Type B pancreatic cell (in vitro differentiated cells): ENCODE measurements around the gene ARPC2. TPM values are rescaled to one million over a fixed set of nuclear protein-coding genes. Genes with fewer than 3 reads are reported as not detected.

Source experiments
- DNase-seq: peaks from one replicate; pipeline ENCODE4 v3.0.0; 2021; ENCODE audit warnings: mixed read lengths; ENCODE audit not compliant: unreplicated experiment; ENCODE audit errors: extremely low spot score
- H3K27ac Mint-ChIP-seq: 2 replicates; pipeline ENCODE4 v1.8.0; 2021; ENCODE audit warnings: mild to moderate bottlenecking, mixed read lengths
- H3K27me3 Mint-ChIP-seq: 2 replicates; pipeline ENCODE4 v1.8.0; 2021; ENCODE audit warnings: mixed read lengths
- H3K36me3 Mint-ChIP-seq: 2 replicates; pipeline ENCODE4 v1.8.0; 2021; ENCODE audit warnings: mixed read lengths
- H3K4me1 Mint-ChIP-seq: one replicate; pipeline ENCODE4 v1.8.0; 2021; ENCODE audit warnings: mixed read lengths; ENCODE audit not compliant: unreplicated experiment
- H3K4me3 Mint-ChIP-seq: 2 replicates; pipeline ENCODE4 v1.8.0; 2021; ENCODE audit warnings: mild to moderate bottlenecking, mixed read lengths
- H3K9me3 Mint-ChIP-seq: 2 replicates; pipeline ENCODE4 v1.8.0; 2021; ENCODE audit warnings: mixed read lengths
- total RNA-seq: library from RNA; stranded (reverse); gene quantifications from 2 replicates; pipeline ENCODE4 v1.2.1, GENCODE V29; 2021; ENCODE audit warnings: low replicate concordance
- TF ChIP-seq, protein P1 (sequence below): fragments of 200-600 bp; sonication (generic); conservative IDR thresholded peaks from 2 replicates; pipeline ENCODE4 v1.5.0; 2021; ENCODE audit warnings: antibody characterized with exemption, mild to moderate bottlenecking

Gene ARPC2
- total RNA-seq, 1 donor from 2014 or later: 211 TPM

DNA sequence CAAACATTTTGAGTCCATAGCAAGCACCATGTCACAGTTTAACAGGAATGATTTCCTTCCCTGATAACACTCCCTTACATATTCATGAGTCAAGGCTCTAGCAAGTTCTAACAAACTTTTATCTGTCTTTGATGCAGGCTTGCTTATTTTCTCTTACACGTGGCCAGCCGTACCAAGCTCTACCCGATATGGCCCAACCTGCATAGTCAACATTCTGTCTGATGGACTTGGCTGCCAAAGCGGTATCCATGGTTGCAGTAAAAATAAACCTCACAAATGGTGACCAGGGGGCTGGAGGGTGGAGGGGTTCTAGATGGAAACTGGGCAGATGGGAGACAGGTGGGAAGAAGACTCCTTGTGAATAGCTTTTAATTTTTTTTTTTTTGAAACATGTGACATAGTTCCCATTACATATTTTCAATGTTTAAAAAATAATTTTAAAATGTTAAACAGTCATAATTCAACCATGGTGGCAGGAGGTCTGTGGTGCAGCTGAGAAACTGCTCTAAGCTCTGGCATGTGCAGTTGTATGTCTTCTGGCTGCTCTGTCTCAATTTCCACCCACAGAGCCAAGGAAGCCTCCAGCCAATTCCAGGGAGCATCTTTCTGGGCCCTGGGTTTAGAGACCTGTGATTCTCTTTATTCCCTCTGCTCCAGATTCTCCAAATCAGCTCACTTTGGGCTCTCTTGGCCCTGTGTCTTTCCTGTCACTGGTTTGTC is 29.5 kb upstream of the ARPC2 start:
- no peak for DNase-seq
- H3K9me3 Mint-ChIP-seq: no peaks in the 10 kb centered on the region
- TF ChIP-seq, protein P1, sequence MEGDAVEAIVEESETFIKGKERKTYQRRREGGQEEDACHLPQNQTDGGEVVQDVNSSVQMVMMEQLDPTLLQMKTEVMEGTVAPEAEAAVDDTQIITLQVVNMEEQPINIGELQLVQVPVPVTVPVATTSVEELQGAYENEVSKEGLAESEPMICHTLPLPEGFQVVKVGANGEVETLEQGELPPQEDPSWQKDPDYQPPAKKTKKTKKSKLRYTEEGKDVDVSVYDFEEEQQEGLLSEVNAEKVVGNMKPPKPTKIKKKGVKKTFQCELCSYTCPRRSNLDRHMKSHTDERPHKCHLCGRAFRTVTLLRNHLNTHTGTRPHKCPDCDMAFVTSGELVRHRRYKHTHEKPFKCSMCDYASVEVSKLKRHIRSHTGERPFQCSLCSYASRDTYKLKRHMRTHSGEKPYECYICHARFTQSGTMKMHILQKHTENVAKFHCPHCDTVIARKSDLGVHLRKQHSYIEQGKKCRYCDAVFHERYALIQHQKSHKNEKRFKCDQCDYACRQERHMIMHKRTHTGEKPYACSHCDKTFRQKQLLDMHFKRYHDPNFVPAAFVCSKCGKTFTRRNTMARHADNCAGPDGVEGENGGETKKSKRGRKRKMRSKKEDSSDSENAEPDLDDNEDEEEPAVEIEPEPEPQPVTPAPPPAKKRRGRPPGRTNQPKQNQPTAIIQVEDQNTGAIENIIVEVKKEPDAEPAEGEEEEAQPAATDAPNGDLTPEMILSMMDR: no peak
- no peak overlapping the region for H3K4me3 Mint-ChIP-seq
- H3K36me3 Mint-ChIP-seq: no peaks in the 10 kb centered on the region
- H3K27me3 Mint-ChIP-seq: no peaks in the 10 kb centered on the region
- no peaks in the 10 kb centered on the region for H3K4me1 Mint-ChIP-seq
- H3K27ac Mint-ChIP-seq: no peak overlapping the region

DNA sequence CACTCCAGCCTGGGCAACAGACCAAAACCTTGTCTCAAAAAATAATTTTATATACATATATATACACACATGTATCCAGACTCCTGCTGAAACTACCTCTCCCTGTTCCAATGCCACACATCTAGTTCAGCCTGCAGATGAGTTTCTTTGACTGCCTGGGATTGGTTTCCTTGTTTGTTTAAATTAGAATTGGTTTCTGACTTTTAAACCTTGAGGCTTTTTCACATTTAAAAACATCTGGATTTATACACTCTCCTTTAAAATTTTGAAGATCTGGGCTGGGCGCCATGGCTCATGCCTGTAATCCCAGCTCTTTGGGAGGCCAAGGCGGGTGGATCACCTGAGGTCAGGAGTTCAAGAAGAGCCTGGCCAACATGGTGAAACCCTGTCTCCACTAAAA is 28.5 kb upstream of the ARPC2 start:
- H3K4me1 Mint-ChIP-seq: no peaks in the 10 kb centered on the region
- no peaks in the 10 kb centered on the region for H3K9me3 Mint-ChIP-seq
- no peak overlapping the region for H3K4me3 Mint-ChIP-seq
- TF ChIP-seq, protein P1: no peak
- H3K27ac Mint-ChIP-seq: no peak overlapping the region
- no peak for DNase-seq
- no peaks in the 10 kb centered on the region for H3K27me3 Mint-ChIP-seq
- H3K36me3 Mint-ChIP-seq: no peaks in the 10 kb centered on the region

DNA sequence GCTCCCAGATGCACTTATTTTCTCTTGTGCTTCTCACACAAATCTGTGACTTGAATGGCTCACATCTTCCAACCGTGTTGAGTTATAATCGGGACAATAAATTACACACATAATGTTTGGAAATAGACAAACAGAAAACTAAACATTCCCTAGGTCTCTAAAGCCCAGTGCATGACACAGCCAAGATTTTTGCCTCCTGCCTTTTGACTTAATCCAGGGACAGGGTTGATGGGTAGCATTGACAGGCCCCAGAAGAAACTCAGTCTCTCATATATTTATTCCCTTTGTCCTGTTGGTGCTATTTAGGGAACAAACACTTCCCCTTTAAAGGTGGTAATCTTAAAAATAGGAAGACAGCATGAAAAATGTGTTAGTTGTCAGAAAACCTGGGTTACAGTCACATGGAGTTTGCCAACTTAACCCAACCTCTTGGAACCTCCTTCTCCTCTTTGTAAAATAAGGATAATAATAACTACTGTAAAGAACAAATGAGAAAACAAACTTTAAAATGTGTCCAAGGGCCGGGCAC is 24.0 kb upstream of the ARPC2 start:
- Mint-ChIP-seq H3K4me3 (no peak overlapping the region), H3K4me1 (no peaks in the 10 kb centered on the region), H3K27me3 (no peaks in the 10 kb centered on the region), H3K36me3 (no peaks in the 10 kb centered on the region), H3K9me3 (no peaks in the 10 kb centered on the region), H3K27ac (no peak overlapping the region)
- DNase-seq: no peak
- TF ChIP-seq, protein P1: no peak

- no peak overlapping the region for H3K27ac Mint-ChIP-seq
- peaks cover under 1% of the 10 kb centered on the region for H3K27me3 Mint-ChIP-seq
- H3K36me3 Mint-ChIP-seq: no peaks in the 10 kb centered on the region
- DNase-seq: no peak
- H3K9me3 Mint-ChIP-seq: no peaks in the 10 kb centered on the region
- TF ChIP-seq, protein P1: no peak
- H3K4me1 Mint-ChIP-seq: no peaks in the 10 kb centered on the region
- no peak overlapping the region for H3K4me3 Mint-ChIP-seq
These were observed 23.3 kb upstream of the ARPC2 start for GRCh38 chr2:218193701-218194100.

DNA sequence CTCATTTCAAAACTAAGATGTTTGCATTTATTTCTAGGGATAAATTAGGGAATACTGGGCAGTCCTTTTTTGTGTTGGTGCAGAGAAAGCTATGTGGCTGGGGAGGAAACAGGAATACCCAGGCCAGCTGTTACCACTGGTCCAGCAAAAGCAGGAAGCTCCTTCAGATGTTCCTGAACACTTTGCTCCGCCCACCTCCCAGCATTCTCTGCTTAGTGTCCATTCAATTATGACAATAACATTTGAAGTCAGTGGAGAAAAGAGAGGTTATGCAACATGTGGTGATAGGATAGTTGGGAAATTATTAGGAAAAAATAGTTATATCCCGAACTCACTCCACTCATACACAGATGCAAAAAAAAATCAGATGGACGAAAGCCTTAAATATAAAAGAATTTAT is 22.1 kb upstream of the ARPC2 start:
- Mint-ChIP-seq H3K4me1 (no peaks in the 10 kb centered on the region), H3K36me3 (no peaks in the 10 kb centered on the region), H3K4me3 (no peak overlapping the region), H3K9me3 (no peaks in the 10 kb centered on the region), H3K27me3 (peaks cover 6% of the 10 kb centered on the region), H3K27ac (no peak overlapping the region)
- no peak for DNase-seq
- TF ChIP-seq, protein P1: no peak
